Measurements from ENCODE around the gene TXNDC11. TPM values are rescaled to one million over a fixed set of nuclear protein-coding genes. Genes with fewer than 3 reads are reported as not detected.

Gene TXNDC11
- total RNA-seq, 2 donors from 2014 or later: 32.9 to 34.4 TPM

DNA sequence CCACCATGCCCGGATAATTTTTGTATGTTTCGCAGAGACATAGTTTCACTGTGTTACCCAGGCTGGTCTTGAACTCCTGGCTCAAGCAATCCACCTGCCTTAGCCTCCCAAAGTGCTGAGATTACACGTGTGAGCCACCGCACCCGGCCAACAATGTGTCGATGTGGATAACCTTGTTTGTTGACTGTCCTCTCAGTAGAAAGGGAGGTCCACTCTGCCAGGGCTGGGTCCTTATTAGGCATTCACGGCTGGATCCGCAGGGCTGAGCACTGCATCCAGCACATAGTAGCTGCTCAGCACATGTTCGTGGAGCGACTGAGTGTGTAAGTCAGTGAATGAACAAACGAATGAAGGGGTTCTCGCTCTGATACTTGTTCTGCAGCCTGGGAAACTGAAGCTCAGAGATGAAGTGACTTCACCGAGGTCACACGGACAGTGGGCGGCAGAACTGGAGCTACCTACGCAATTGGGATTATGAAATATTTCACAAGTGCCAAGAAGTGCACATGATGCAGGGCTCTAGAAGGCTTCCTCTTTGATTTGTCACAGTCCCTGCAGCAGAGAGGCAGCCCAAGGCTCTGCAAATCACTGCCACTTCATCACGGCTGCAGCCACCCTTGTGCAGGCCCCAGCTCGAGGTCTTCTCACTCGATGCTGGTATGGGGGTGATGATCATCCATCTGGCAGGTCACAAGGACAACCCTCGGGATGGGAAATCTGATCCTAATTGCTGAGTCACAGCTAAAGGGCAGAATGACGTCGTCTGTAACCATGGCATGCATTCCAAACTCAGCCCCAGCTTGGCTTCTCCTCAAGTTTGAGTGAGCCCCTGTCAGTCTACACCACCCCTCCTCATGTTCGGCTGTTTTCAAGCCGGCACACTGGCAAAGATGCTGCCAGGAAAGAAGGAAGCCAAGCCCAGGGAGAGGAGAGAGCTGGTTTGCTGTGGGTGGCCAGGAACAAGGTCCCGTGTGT is 102.4 kb downstream of the TXNDC11 start:
- intact Hi-C loops (cut with DNase I): loop anchor here (5.0 kb wide), 3 partner anchors 108 to 243 kb away; no protein-coding TSS in a partner anchor
- peak; percentile 92 for DNase-seq (ENCODE audit: low spot score)

DNA sequence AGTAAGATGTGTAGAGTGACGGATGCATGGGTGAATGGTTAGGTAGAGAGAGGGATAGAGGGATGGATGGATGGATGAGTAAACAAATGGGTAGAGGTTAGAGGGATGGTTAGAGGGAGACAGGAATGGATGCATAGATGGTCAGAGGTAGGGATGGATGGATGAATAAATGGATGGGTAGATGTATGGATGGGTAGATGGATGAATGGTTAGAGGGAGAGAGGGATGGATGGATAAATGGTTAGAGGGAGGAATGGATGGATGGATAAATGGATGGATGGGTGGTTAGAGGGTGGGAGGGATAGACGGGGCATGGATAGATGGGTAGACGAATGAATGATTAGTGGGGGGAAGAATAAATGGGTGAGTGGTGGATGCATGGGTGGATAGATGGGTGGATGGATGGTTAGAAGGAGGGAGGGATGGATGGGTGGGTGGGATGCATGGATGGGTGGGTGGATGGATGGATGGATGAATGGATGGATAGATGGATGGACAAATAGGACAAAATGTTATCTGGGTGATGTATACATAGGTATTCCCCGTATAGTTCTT is 103.6 kb downstream of the TXNDC11 start:
- intact Hi-C loops (cut with DNase I): no loop called here
- DNase-seq (ENCODE audit: low spot score): no peak

DNA sequence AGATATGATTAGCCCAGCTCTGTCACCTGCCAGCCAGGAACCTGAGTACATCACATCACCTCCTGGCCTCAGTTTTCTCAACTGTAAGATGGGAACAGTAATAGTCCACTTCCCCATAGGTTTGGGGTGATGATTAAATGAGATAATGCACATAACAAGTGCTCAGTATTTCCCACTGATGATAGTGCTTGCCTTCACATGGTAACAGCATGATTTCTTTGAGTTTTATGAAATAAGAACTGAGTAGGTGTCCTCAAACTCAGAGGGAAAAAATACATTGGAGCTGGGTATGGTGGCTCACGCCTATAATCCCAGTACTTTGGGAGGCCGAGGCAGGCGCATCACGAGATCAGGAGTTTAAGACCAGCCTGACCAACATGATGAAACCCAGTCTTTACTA is 104.5 kb downstream of the TXNDC11 start:
- intact Hi-C loops (cut with DNase I): no loop called here
- no peak for DNase-seq (ENCODE audit: low spot score)

DNA sequence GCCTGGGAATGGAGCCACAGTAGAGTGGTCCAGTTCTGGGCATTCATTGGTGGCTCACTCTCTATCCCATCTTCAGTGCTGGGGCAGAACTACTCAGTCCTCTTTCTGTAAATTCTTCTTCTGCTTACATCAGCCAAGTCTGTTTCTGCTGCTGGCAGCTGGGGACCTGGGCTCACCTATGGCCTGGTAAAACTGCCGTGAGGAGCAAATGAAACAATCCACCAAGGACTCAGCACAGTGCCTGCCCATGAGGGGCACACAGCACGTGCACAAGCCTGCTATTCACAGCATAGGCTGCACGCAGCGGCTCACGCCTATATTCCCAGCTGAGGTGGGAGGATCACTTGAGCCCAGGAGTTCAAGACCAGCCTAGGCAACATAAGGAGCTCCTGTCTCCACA is 105.3 kb downstream of the TXNDC11 start:
- intact Hi-C loops (cut with DNase I): no loop called here
- DNase-seq (ENCODE audit: low spot score): no peak

DNA sequence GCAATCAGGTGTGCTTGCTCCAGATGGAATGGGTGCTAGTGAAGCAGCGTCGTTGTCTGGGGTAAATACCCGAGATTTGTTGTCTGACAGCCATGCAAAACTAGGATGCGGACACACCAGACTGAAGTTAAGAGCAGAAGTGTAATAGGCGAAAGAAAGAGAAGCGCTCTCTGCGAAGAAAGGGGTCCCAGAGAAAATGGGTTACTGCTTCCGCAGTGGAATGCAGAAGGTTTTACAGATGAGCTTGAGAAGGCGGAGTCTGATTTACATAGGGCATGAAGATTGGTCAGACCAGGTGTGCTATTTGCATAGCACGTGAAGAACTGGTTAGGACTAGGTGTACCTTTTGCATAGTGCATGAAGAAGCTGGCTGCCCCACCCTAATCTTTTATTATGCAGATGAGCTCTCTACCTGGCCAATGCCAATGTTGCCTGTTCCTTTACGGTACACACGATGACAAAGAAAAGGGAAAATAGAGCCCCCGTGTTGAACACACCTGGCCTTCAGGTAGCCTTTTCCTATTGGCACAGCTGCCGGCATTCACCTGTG is 106.4 kb downstream of the TXNDC11 start:
- intact Hi-C loops (cut with DNase I): no loop called here

DNA sequence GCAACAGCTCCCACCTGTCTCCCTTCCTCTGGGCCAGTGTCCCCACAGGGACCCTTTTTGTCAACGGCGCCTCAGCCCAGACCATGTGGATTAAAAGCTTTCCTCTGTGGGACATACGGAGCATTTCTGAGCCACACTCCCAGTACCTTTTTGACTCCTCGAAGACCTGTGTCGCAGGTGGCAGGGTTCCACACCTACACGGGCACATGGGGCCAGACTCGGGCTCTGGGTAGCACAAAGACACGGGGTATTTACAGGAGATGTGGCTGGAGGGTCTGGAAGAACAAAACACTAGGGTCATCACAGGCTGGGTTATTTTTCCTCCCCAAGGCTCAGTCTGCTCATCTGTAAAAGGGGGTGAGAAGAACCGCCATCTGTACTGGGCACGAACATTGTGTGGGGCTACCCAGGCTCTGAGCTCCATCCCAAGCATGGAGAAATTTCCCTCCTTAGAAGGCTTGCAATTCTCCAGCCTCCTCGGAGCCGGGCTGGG is 106.9 kb downstream of the TXNDC11 start:
- no peak for DNase-seq (ENCODE audit: low spot score)
- intact Hi-C loops (cut with DNase I): no loop called here

More for the DNA sequence above, 106.4 kb downstream of the TXNDC11 start:
- DNase-seq (ENCODE audit: low spot score): no peak

DNA sequence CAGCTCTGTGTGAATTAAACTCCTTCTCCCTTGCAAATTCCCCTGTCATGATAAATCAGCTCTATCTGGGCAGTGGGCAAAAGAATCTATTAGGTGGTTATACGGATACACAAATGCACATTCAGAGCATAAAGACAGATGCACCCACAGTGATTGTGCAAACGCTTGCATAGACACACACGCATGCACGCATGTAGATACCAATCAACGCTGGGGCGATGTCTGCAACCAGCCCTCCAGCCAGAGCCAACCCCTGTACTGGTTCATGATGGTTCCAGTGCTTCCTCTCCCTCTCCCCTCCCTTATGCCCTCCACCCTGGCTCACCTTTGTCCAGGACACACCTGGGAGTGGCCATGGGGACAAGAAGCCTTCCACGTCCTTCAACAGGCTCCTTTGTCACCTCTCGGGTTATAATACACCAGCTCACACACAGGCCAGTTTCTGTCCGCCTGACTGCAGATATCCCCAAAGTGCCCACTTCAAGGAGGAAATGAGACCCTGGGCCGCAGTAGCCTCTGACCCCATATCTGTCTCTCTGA is 107.5 kb downstream of the TXNDC11 start:
- no peak for DNase-seq (ENCODE audit: low spot score)
- intact Hi-C loops (cut with DNase I): no loop called here

DNA sequence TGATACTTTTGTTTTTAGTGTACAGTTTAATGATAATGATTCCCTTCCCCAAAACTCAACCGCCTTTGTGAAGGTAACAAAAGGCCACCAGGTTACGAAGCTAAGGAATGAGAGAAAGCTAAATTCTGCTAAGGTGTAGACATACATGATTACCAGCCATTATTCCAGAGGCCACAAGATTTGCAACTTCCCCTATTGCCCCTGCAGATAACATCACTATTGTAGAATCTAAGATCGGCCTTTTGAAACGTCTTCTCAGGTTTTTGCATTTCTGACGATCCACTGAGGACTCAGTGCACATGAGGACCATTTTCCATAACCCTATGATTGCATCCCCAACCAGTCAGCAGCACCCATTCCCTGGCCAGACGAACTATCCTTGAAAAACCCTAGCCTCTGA is 108.3 kb downstream of the TXNDC11 start:
- intact Hi-C loops (cut with DNase I): no loop called here
- DNase-seq (ENCODE audit: low spot score): no peak

DNA sequence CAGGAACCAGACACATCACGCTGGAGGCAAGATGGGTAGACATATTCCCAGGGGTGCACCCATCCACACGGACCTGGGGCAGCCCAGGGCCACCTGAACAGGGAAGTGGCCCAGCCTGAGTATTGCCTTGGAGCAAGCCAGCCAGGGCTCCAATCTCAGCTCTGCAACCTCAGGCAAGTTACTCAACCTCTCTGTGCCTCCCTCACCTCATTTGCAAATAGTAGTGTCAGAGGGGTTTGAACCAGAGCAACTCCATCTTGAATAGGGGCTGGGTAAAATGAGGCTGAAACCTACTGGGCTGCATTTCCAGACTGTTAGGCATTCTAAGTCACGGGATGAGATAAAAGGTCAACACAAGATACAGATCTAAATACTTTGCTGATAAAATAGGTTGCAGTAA is 109.5 kb downstream of the TXNDC11 start:
- intact Hi-C loops (cut with DNase I): no loop called here
- no peak for DNase-seq (ENCODE audit: low spot score)

DNA sequence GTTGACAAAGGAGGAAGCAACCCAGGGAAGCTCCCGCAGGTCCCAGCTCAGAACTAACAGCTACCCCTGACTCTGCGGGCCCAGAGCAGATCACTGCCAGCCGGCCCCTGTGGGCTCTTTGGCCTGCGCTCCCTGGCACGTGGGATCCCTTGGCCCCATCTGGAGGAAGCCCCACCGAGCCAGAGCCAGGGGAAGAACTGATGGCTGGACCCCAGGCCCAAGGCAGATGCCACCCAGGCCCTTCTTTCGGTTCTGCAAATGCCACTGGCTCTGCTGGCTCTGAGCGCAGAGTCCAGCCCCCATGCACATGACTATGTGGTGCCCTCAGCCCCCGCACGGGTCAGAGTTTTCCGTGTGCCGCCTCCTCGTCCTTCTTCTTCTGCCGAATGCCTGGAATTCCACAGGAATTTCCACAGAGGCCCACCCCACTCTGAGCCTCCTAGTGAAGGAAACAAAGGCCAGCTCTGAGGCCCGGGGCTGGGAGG is 110.2 kb downstream of the TXNDC11 start:
- peak; percentile 94 for DNase-seq (ENCODE audit: low spot score)
- intact Hi-C loops (cut with DNase I): no loop called here

DNA sequence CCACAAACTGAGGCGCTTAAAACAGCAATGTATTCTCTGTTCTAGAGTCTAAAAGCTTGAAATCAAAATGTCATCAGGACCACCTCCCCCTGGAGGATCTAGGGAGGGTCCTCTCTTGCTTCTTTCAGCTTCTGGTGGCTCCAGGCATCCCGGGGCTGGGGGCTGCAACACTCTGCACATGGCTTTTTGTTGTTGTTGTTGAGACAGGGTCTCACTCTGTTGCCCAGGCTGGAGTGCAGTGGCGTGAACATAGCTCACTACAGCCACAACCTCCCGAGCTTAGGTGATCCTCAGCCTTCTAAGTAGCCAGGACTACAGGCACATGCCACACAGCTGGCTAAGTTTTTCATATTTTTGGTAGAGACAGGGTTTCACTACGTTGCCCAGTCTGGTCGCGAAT is 111.4 kb downstream of the TXNDC11 start:
- intact Hi-C loops (cut with DNase I): no loop called here
- DNase-seq (ENCODE audit: low spot score): no peak

DNA sequence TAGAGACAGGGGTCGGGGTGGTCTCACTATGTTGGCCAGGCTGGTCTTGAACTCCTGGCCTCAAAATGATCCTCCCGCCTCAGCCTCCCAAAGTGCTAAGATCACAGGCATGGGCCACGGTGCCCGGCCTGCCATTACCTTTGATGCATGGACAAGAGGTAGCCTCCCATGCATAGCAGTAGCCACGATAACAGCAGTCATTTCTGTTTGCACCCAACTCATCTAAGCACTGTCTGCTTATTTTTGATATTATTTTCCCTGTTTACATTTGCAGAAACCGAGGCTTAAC is 111.9 kb downstream of the TXNDC11 start:
- intact Hi-C loops (cut with DNase I): no loop called here
- DNase-seq (ENCODE audit: low spot score): no peak

DNA sequence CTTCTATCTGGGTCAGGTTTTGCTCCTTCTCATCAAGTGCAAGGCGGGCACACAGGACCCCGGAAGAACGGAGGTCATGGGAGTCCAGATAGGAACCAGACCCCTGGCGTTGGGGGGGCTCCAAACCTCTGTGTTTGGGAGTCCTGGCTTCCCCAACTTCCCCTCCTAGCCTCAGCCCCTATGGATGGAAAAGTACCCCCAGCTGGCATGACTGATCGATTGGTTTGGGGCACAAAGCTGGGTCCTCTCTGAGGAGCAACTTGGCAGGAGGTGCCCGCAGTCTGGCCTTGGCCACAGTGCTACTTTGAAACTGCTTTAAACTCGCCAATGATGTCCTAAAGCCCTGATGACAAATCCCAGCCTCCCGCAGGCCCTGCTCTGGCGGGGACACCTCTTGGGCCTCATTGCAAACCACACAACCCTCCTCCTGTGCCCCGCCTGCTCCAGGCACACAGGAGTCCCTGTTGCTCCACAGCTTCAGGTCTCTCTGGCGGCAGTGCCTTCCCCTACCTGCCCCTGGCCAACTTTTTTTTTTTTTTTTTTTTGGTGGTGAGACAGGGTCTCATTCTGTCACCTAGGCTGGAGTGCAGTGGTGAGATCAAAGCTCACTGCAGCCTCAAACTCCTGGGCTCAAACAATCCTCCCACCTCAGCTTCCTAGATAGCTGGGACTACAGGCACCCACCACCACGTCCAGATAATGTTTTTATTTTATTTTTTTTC is 112.5 kb downstream of the TXNDC11 start:
- no peak for DNase-seq (ENCODE audit: low spot score)
- intact Hi-C loops (cut with DNase I): no loop called here

Other genes with a start within 250 kb of the TXNDC11 start
- gene LITAF, start 155.9 kb downstream of the TXNDC11 start, total RNA-seq: 10 to 100 TPM; 70.0 to 76.4 TPM
- 10 to 100 TPM; 17.9 to 19.7 TPM for gene SNN, start 74.4 kb downstream of the TXNDC11 start, total RNA-seq
- 10 to 100 TPM; 51.2 to 60.9 TPM for gene ZC3H7A, start 54.4 kb upstream of the TXNDC11 start, total RNA-seq
- gene RSL1D1, start 108.7 kb upstream of the TXNDC11 start, total RNA-seq: 10 to 100 TPM; 93.4 to 95.1 TPM
- gene GSPT1, start 173.1 kb upstream of the TXNDC11 start, total RNA-seq: 10 to 100 TPM; 76.2 to 77.2 TPM
- gene NPIPB2, start 199.2 kb upstream of the TXNDC11 start, total RNA-seq: 10 to 100 TPM in 1 of 2 donors, 1 to 10 TPM in 1; 5.1 to 10.3 TPM
- not detected for gene TNFRSF17, start 222.4 kb upstream of the TXNDC11 start, total RNA-seq
- gene SNX29, start 233.9 kb upstream of the TXNDC11 start, total RNA-seq: 10 to 100 TPM; 39.7 to 46.3 TPM